KMS-11 (cell line): ENCODE data around the gene SRRM2.

Source experiments
- H2AFZ ChIP-seq: fragments of 200-600 bp; sonication (generic); 2 replicates; pipeline ENCODE4 v1.6.1; 2016; ENCODE audit warnings: antibody characterized with exemption, mixed run types, low read depth
- H3K27ac ChIP-seq: fragments of 200-600 bp; sonication (generic); 2 replicates; pipeline ENCODE4 v1.6.1; 2016; ENCODE audit warnings: mild to moderate bottlenecking, mixed run types
- H3K27me3 ChIP-seq: fragments of 200-600 bp; sonication (generic); 2 replicates; pipeline ENCODE4 v1.6.1; 2017; ENCODE audit warnings: mild to moderate bottlenecking, low read depth, mixed run types, moderate library complexity; ENCODE audit not compliant: insufficient read depth
- H3K36me3 ChIP-seq: fragments of 200-600 bp; sonication (generic); 2 replicates; pipeline ENCODE4 v1.6.1; 2017; ENCODE audit warnings: mild to moderate bottlenecking, mixed run types; ENCODE audit not compliant: insufficient read depth
- H3K4me1 ChIP-seq: fragments of 200-600 bp; sonication (generic); 2 replicates; pipeline ENCODE4 v1.6.1; 2016; ENCODE audit warnings: mild to moderate bottlenecking, low read depth, mixed run types; ENCODE audit not compliant: poor library complexity, severe bottlenecking
- H3K4me2 ChIP-seq: fragments of 200-600 bp; sonication (generic); 2 replicates; pipeline ENCODE4 v1.7.0; 2016; ENCODE audit warnings: mild to moderate bottlenecking, mixed run types
- H3K4me3 ChIP-seq: fragments of 200-600 bp; sonication (generic); IDR thresholded peaks from 2 replicates; pipeline ENCODE4 v1.6.1; 2017; ENCODE audit warnings: low read depth, low read length, mixed read lengths; ENCODE audit not compliant: insufficient read depth
- H3K79me2 ChIP-seq: fragments of 200-600 bp; sonication (generic); 2 replicates; pipeline ENCODE4 v1.6.1; 2016; ENCODE audit warnings: low read depth, mixed run types; ENCODE audit not compliant: insufficient read depth
- H3K9ac ChIP-seq: fragments of 200-600 bp; sonication (generic); 2 replicates; pipeline ENCODE4 v1.6.1; 2016; ENCODE audit warnings: mild to moderate bottlenecking, mixed run types
- H4K20me1 ChIP-seq: fragments of 200-600 bp; sonication (generic); 2 replicates; pipeline ENCODE4 v1.6.1; 2016; ENCODE audit warnings: mild to moderate bottlenecking, mixed run types; ENCODE audit not compliant: insufficient read depth
- TF ChIP-seq, protein P1 (sequence below): fragments of 200-600 bp; sonication (generic); conservative IDR thresholded peaks from 2 replicates; pipeline ENCODE4 v1.6.1; 2017; ENCODE audit warnings: low read depth, mild to moderate bottlenecking, antibody characterized with exemption, low read length, moderate library complexity, mixed read lengths

SRRM2 gene

DNA sequence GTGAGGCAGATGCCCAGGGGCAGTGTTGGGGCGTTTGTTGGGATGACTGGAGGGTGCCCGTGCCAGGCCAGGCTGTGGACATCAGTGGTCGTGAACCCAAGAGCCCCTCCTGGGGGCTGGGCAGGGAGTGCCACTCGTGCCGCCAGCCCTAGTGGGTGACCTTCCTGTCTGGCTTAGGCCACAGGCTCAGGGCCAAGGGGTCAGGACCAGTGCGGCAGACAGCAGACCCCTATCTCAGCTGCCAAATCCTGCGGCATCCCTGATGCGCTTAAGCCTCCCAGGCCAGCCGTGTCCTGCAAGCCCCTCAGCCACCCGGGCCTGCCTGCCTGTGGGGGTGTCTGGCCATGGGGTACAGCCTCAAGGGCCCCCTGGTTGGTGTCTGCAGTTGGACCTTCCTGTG lies 47.1 kb upstream of the SRRM2 start:
- H3K27me3 ChIP-seq = no peaks in the 10 kb centered on the region
- no peaks in the 10 kb centered on the region for H3K4me1 ChIP-seq
- no peak overlapping the region for H3K4me2 ChIP-seq
- no peak overlapping the region for H3K4me3 ChIP-seq
- no peak overlapping the region for H3K9ac ChIP-seq
- no peak overlapping the region for H3K27ac ChIP-seq
- TF ChIP-seq, protein P1, sequence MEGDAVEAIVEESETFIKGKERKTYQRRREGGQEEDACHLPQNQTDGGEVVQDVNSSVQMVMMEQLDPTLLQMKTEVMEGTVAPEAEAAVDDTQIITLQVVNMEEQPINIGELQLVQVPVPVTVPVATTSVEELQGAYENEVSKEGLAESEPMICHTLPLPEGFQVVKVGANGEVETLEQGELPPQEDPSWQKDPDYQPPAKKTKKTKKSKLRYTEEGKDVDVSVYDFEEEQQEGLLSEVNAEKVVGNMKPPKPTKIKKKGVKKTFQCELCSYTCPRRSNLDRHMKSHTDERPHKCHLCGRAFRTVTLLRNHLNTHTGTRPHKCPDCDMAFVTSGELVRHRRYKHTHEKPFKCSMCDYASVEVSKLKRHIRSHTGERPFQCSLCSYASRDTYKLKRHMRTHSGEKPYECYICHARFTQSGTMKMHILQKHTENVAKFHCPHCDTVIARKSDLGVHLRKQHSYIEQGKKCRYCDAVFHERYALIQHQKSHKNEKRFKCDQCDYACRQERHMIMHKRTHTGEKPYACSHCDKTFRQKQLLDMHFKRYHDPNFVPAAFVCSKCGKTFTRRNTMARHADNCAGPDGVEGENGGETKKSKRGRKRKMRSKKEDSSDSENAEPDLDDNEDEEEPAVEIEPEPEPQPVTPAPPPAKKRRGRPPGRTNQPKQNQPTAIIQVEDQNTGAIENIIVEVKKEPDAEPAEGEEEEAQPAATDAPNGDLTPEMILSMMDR = no peak
- no peaks in the 10 kb centered on the region for H4K20me1 ChIP-seq
- H3K36me3 ChIP-seq = no peaks in the 10 kb centered on the region
- H2AFZ ChIP-seq = no peak overlapping the region
- no peaks in the 10 kb centered on the region for H3K79me2 ChIP-seq

DNA sequence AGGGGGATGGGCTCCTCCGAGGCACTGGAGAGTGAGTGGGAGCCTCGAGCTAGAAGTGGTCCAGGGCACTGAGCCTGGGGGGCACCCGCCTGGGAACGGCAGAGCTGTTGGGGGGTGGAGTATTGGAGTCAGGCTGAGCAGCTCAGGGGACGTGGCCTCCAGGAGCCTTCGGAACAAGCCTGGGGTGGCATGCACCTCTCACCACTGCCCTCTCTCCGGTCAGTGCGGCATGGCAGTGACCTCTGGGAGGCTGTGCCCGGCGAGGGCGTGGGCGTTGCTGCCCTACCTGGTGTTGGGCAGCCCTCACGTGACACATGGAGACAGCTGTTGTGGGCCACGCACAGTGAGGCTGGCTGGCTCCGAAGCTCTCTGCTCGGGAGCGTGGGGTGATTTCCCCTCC lies 46.4 kb upstream of the SRRM2 start:
- Histone ChIP-seq H2AFZ (no peak overlapping the region), H3K4me1 (no peaks in the 10 kb centered on the region), H3K79me2 (no peaks in the 10 kb centered on the region)

DNA sequence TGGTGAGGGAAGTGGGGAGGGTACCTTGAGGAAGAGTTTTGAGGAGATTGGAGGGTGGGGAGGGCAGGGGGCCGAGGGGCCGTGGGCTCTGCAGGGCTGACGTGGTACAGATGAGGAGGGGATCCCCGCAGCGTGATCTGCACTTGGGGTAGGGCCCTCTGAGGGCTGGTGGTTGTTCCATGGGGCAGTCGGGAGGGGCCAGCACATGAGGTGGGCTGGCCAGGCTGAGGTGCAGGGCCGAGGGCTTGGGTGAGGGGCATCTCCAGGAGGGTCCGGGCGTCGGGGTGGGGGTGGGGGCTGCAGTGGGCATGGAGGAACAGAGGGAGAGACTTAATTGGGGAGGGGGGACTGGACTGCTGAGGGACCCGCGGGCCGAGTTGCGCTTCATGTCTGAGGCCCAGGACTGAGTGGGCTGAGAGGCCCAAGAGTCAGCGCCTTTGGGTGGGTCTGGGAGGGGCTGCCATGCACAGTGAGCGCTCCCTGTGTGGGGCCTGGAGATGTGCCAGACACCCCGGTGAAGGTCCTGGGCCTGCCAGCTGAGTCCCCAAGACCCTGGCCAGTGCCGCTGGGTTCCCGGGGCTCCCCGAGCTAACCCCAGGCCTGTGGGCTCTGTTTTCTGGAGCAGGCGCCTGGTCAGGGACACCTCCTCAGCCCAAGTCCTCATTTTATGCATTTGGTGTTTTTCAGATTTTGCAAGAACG lies 45.7 kb upstream of the SRRM2 start:
- H3K79me2 ChIP-seq = no peaks in the 10 kb centered on the region
- TF ChIP-seq, protein P1 = no peak
- H3K4me2 ChIP-seq = no peak overlapping the region
- no peak overlapping the region for H3K27ac ChIP-seq
- no peak overlapping the region for H3K4me3 ChIP-seq
- H2AFZ ChIP-seq = no peak overlapping the region
- H3K9ac ChIP-seq = no peak overlapping the region
- no peaks in the 10 kb centered on the region for H4K20me1 ChIP-seq
- H3K36me3 ChIP-seq = no peaks in the 10 kb centered on the region
- H3K4me1 ChIP-seq = no peaks in the 10 kb centered on the region
- no peaks in the 10 kb centered on the region; the same call in 1 of the 2 replicates for H3K27me3 ChIP-seq

More for the DNA sequence above, 46.4 kb upstream of the SRRM2 start:
- TF ChIP-seq, protein P1 = no peak
- Histone ChIP-seq H4K20me1 (no peaks in the 10 kb centered on the region), H3K36me3 (no peaks in the 10 kb centered on the region), H3K4me2 (no peak overlapping the region), H3K9ac (no peak overlapping the region), H3K27ac (no peak overlapping the region), H3K27me3 (no peaks in the 10 kb centered on the region), H3K4me3 (no peak overlapping the region)

DNA sequence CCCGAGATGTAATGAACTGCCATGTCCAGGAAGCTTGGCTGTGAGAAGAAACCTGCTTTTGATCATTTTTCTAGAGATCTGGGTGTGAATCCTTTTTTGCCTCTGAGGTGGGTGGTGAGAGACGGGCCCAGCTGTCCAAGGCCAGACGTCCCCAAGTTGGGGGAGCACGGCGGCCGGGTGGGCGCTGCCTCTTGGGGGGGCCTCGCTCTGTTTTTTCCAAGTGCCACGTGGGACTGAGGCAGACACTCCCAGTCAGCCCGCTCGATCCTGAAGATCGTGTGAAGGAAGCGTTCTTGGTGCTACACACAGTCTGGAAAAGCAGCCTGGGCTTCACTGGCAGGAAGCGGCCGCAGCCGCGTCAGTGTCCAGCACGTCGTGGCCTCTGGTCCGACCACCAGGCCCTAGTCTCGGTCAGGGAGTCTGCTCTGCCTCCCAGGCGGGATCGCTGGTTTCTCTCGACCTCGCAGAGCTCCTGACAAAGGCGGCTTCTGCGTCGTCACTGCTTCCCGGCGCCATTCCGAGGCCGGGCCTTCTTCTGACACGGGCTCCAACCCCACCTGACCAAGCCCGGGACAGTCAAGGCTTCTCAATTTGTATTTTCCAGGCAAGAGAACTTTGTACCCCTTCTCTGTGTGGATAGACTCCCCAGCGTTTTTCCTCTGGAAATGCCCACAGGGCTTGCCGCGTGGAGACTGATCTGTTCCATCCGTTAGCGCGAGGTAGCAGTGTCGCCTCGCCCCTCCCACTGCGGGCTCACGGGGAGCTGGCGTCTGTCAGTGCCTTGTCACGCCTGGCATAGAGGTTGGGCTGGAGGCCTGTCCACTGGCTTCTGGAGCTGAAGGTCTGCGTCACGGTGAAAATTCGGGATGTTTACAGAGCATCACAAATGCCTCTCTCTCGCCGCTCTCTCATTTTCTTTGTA lies 44.8 kb upstream of the SRRM2 start:
- H3K4me1 ChIP-seq = no peaks in the 10 kb centered on the region
- H3K9ac ChIP-seq = no peak overlapping the region
- no peak overlapping the region for H3K4me3 ChIP-seq
- H3K36me3 ChIP-seq = no peaks in the 10 kb centered on the region
- H3K79me2 ChIP-seq = no peaks in the 10 kb centered on the region
- H4K20me1 ChIP-seq = no peaks in the 10 kb centered on the region
- H3K27ac ChIP-seq = no peak overlapping the region
- no peaks in the 10 kb centered on the region; the same call in 1 of the 2 replicates for H3K27me3 ChIP-seq
- TF ChIP-seq, protein P1 = no peak
- H2AFZ ChIP-seq = no peak overlapping the region
- H3K4me2 ChIP-seq = no peak overlapping the region
